ENCODE results near the gene HS3ST3B1. TPM values are rescaled to one million over a fixed set of nuclear protein-coding genes. Genes with fewer than 3 reads are reported as not detected.
A peak's percentile ranks its signal among the peaks of the same experiment; 100 is the strongest.

HS3ST3B1 gene
- total and polyA plus RNA-seq, 12 donors: 0.73 to 5.9 (median 2.0) TPM

- 37 to 38% methylated on average over 4 of the region's 4 CpGs for WGBS, 2 donors
- H3K27me3 ChIP-seq: peaks cover 0 to 60% (median 50%) of the 10 kb centered on the region in 7 donors
- no peaks in the 10 kb centered on the region for H3K36me3 ChIP-seq
- intact Hi-C loops (cut with DNase I): loop anchor here in 4 of 10 donors (10.0 kb wide), 5 partner anchors 104 to 974 kb away; partner anchors contain the start of gene COX10 (in 1 of the 4)
- H3K9me3 ChIP-seq: no peaks in the 10 kb centered on the region
- H3K4me1 ChIP-seq: peaks cover 2 to 55% (median 35%) of the 10 kb centered on the region in 9 donors
- no peak for DNase-seq
- no peak for ATAC-seq
- peak overlapping the region; percentile 26 to 66 (median 56) for H3K4me3 ChIP-seq
- H3K27ac ChIP-seq: peak overlapping the region in 2 of 10 donors; percentile 5 to 29
- TF ChIP-seq, protein P1, sequence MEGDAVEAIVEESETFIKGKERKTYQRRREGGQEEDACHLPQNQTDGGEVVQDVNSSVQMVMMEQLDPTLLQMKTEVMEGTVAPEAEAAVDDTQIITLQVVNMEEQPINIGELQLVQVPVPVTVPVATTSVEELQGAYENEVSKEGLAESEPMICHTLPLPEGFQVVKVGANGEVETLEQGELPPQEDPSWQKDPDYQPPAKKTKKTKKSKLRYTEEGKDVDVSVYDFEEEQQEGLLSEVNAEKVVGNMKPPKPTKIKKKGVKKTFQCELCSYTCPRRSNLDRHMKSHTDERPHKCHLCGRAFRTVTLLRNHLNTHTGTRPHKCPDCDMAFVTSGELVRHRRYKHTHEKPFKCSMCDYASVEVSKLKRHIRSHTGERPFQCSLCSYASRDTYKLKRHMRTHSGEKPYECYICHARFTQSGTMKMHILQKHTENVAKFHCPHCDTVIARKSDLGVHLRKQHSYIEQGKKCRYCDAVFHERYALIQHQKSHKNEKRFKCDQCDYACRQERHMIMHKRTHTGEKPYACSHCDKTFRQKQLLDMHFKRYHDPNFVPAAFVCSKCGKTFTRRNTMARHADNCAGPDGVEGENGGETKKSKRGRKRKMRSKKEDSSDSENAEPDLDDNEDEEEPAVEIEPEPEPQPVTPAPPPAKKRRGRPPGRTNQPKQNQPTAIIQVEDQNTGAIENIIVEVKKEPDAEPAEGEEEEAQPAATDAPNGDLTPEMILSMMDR (IDR thresholded peaks at IDR 0.05): no peak
Measured at GRCh38 chr17:14308636-14308964, 7.7 kb downstream of the HS3ST3B1 start.

- H3K4me3 ChIP-seq: peak overlapping the region; percentile 26 to 66 (median 56)
- H3K27me3 ChIP-seq: peaks cover 0 to 54% (median 46%) of the 10 kb centered on the region in 7 donors
- DNase-seq: peak; percentile 89 to 91
- no peaks in the 10 kb centered on the region for H3K36me3 ChIP-seq
- no peaks in the 10 kb centered on the region for H3K9me3 ChIP-seq
- peaks cover 2 to 49% (median 32%) of the 10 kb centered on the region in 9 donors for H3K4me1 ChIP-seq
- H3K27ac ChIP-seq: peak overlapping the region in 7 of 10 donors; percentile 19 to 74 (median 61)
- 2 to 4% methylated on average over 69 to 71 of the region's 71 CpGs for WGBS, 2 donors
- TF ChIP-seq, protein P1 (IDR thresholded peaks at IDR 0.05): no peak
- ATAC-seq: peak; percentile 98 to 100 (median 98)
- intact Hi-C loops (cut with DNase I): loop anchor here in 4 of 10 donors (10.0 kb wide), 5 partner anchors 104 to 974 kb away; partner anchors contain the start of gene COX10 (in 1 of the 4)
Measured at GRCh38 chr17:14308965-14309879, 8.3 kb downstream of the HS3ST3B1 start.

DNA sequence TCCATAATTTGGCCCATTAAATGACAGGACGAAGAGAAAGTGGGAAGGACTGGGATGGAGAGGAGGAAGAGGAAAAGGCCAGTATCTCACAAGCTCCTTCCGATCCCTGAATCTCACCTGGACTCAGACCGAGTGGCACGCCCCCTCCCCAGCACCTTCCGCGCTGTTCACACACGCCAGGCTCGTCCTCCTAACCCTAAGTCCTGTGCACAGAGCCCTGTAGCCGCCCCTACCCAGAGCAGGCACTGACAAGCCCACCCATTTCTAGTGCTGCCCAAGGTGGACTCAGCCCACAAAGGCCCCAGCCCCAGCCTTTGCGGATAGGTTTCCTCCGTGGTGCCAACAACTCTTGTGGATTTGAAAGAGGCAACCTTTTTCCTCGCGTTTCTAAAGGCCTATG is 9.2 kb downstream of the HS3ST3B1 start:
- peak overlapping the region in 4 of 10 donors; percentile 19 to 74 (median 46) for H3K27ac ChIP-seq
- TF ChIP-seq, protein P1 (IDR thresholded peaks at IDR 0.05): no peak
- no peaks in the 10 kb centered on the region for H3K36me3 ChIP-seq

DNA sequence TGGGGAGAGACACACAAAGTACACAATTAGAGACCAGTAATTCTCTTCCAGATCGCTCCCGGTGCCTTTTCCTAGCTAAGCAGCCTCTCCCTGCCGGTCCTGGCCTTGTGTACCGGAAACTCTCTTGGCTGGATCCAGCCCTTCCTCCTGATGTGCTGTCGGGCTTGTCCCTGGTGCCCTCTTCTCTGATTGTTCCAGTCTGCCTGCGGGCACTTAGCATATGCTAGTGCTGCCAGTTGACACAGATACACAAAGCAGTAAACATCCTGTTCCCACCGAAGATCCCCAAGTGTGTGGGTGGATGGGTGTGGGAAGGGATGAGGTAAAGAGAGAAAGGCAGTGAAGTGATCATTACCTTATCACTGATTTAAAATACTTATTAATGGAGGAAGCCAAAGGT is 9.7 kb downstream of the HS3ST3B1 start:
- peak overlapping the region in 5 of 10 donors; percentile 11 to 74 (median 31) for H3K27ac ChIP-seq
- intact Hi-C loops (cut with DNase I): no loop called here
- no peak overlapping the region for H3K4me3 ChIP-seq
- WGBS, 2 donors: 28 to 32% methylated on average over 7 of the region's 7 CpGs
- TF ChIP-seq, protein P1 (IDR thresholded peaks at IDR 0.05): no peak
- no peaks in the 10 kb centered on the region for H3K36me3 ChIP-seq
- peaks cover 0 to 40% (median 33%) of the 10 kb centered on the region in 7 donors for H3K27me3 ChIP-seq
- H3K9me3 ChIP-seq: no peaks in the 10 kb centered on the region
- ATAC-seq: peak in 7 of 8 donors; percentile 25 to 64 (median 44)
- peak in 1 of 2 donors; percentile 36 for DNase-seq
- peaks cover 2 to 42% (median 32%) of the 10 kb centered on the region in 9 donors for H3K4me1 ChIP-seq

More for the DNA sequence above, 9.2 kb downstream of the HS3ST3B1 start:
- 42 to 43% methylated on average over 13 of the region's 13 CpGs for WGBS, 2 donors
- intact Hi-C loops (cut with DNase I): no loop called here
- no peak for ATAC-seq
- H3K27me3 ChIP-seq: peaks cover 0 to 45% (median 38%) of the 10 kb centered on the region in 7 donors
- DNase-seq: no peak
- peak overlapping the region in 9 of 10 donors; percentile 43 to 66 (median 57) for H3K4me3 ChIP-seq
- H3K9me3 ChIP-seq: no peaks in the 10 kb centered on the region
- H3K4me1 ChIP-seq: peaks cover 2 to 42% (median 32%) of the 10 kb centered on the region in 9 donors
